ENCODE results near the gene EDARADD. TPM values are rescaled to one million over a fixed set of nuclear protein-coding genes. Genes with fewer than 3 reads are reported as not detected.
"Not testable (repeated sequence)": the region's sequence is repeated elsewhere in the genome, so short reads cannot be mapped to it uniquely, and the experiment has no call there.

The EDARADD gene
- total and polyA plus RNA-seq, 3 experiments from 2014 or later, result 16.2 to 24.6 (median 23.3) TPM

DNA sequence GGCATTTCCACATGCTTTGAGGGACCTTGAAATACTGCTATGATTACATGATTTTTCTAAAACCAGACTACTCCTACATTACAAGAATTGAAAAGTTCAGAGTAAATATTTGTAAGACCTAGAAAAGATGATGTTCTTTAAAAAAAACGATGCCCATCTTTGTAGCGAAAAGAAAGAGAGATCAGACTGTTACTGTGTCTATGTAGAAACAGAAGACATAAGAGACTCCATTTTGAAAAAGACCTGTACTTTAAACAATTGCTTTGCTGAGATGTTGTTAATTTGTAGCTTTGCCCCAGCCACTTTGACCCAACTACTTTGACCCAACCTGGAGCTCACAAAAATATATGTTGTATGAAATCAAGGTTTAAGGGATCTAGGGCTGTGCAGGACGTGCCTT lies 110.3 kb downstream of the EDARADD start:
- H3K36me3 Mint-ChIP-seq; DNase-seq; H3K9me3 Mint-ChIP-seq; H3K36me3 ChIP-seq (ENCODE audit: insufficient read depth, low read length); H3K4me3 Mint-ChIP-seq; H3K27me3 ChIP-seq (ENCODE audit: insufficient read depth, low read length, poor library complexity, severe bottlenecking); H3K27ac ChIP-seq (ENCODE audit: low read depth, low read length); H3K27me3 Mint-ChIP-seq; H3K9me3 ChIP-seq (ENCODE audit: low read length); H3K4me3 ChIP-seq (ENCODE audit: low read length); POLR2A ChIA-PET; H3K4me1 ChIP-seq (ENCODE audit: insufficient read depth, low read length); CTCF ChIA-PET: not testable (repeated sequence)
- peak overlapping the region in 1 of 8 donors; percentile 23 for H3K27ac Mint-ChIP-seq
- peaks cover 25% of the 10 kb centered on the region in 3 donors for H3K4me1 Mint-ChIP-seq

DNA sequence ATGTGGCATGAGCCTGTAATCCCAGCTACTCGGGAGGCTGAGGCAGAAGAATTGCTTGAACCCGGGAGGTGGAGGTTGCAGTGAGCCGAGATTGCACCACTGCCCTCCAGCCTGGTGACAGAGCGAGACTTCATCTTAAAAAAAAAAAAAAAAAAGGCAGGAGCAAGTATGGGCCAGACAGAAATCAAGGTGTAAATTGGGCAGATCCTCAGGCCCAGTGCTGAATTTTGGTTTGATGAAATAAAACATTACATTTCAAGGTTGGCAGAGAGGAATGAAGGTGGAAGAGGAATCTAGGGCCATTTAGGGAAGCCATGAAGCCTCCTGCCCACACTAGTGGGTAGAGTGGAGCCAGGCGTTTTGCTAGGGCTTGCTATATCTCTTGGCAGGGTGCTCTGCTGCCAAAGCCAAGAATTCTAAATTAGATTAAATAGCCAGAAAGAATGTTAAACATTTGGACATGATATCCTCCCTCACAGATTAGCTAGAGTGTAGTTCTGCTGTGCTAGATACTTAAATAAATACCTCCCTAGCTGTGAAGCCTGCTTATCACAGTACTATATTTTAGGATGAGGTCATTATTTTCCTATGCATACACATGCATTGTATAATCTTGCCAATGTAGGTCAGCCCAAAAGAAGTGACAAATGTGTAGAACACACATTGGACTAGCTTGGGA lies 113.1 kb downstream of the EDARADD start:
- Histone ChIP-seq H3K27ac (ENCODE audit: low read depth, low read length) (no peak overlapping the region), H3K27me3 (ENCODE audit: insufficient read depth, low read length, poor library complexity, severe bottlenecking) (no peaks in the 10 kb centered on the region), H3K9me3 (ENCODE audit: low read length) (no peaks in the 10 kb centered on the region), H3K4me1 (ENCODE audit: insufficient read depth, low read length) (peaks cover 10% of the 10 kb centered on the region), H3K36me3 (ENCODE audit: insufficient read depth, low read length) (no peaks in the 10 kb centered on the region), H3K4me3 (ENCODE audit: low read length) (no peak overlapping the region)
- no peak for DNase-seq
- H3K4me1 Mint-ChIP-seq, result peaks cover 27 to 39% (median 38%) of the 10 kb centered on the region in 3 donors
- H3K27me3 Mint-ChIP-seq, result no peaks in the 10 kb centered on the region
- no peaks in the 10 kb centered on the region for H3K9me3 Mint-ChIP-seq
- peak overlapping the region in 1 of 8 donors; percentile 80 for H3K27ac Mint-ChIP-seq
- no peak overlapping the region for H3K4me3 Mint-ChIP-seq
- no peaks in the 10 kb centered on the region for H3K36me3 Mint-ChIP-seq
- ChIA-PET POLR2A (no interaction called here), CTCF (no interaction called here)

DNA sequence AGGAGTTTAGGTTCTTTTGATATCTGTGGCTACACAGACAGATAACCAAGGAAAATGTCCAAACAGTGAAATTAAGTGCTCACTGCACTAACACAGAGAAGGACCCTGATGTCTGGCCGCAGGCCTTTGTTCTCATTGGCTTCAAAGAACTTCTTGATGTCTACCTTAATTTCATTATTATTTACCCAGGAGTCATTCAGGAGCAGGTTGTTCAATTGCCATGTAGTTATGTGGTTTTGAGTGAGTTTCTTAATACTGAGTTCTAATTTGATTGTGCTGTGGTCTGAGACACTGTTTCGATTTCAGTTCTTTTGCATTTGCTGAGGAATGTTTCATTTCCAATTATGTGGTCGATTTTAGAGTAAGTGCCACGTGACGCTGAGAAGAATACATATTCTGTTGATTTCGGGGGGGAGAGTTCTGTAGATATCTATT lies 114.5 kb downstream of the EDARADD start:
- CTCF ChIA-PET, result interaction anchor here (1.0 to 1.7 kb wide), 2 partner anchors 9 to 11 kb away, joined by 3 to 8 read pairs; no protein-coding TSS in a partner anchor
- POLR2A ChIA-PET, result no interaction called here
- no peaks in the 10 kb centered on the region for H3K4me1 ChIP-seq (ENCODE audit: insufficient read depth, low read length)
- Mint-ChIP-seq H3K4me3 (peak overlapping the region in 5 of 7 donors; percentile 3 to 53 (median 32)), H3K27ac (peak overlapping the region in 5 of 8 donors; percentile 5 to 74 (median 44)), H3K9me3 (no peaks in the 10 kb centered on the region), H3K4me1 (peaks cover 14 to 29% (median 28%) of the 10 kb centered on the region in 3 donors), H3K27me3 (no peaks in the 10 kb centered on the region), H3K36me3 (no peaks in the 10 kb centered on the region)
- H3K9me3 ChIP-seq (ENCODE audit: low read length), result no peaks in the 10 kb centered on the region
- no peak overlapping the region for H3K27ac ChIP-seq (ENCODE audit: low read depth, low read length)
- no peak overlapping the region for H3K4me3 ChIP-seq (ENCODE audit: low read length)
- no peaks in the 10 kb centered on the region for H3K36me3 ChIP-seq (ENCODE audit: insufficient read depth, low read length)
- no peak for DNase-seq
- no peaks in the 10 kb centered on the region for H3K27me3 ChIP-seq (ENCODE audit: insufficient read depth, low read length, poor library complexity, severe bottlenecking)

DNA sequence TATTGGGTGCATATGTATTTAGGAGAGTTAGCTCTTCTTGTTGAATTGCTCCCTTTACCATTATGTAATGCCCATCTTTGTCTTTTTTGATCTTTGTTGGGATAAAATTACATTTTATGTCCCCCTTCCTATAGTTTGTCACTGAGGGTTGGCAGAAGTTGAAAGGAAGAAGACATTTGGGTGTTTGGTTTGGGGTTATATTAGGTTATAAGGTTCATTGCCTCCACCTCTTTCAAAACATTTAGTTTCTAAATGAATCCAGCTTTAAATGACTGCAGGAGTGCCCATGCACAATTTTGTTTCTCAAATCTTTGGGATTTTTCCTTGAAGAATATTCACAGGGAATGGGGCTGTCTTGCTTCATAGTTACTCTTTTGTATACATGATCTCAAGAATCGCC lies 115.1 kb downstream of the EDARADD start:
- Mint-ChIP-seq H3K4me1 (peaks cover 14 to 29% (median 28%) of the 10 kb centered on the region in 3 donors), H3K27ac (peak overlapping the region in 3 of 8 donors; percentile 36 to 74 (median 37)), H3K4me3 (no peak overlapping the region), H3K9me3 (no peaks in the 10 kb centered on the region), H3K27me3 (no peaks in the 10 kb centered on the region), H3K36me3 (no peaks in the 10 kb centered on the region)
- no peaks in the 10 kb centered on the region for H3K4me1 ChIP-seq (ENCODE audit: insufficient read depth, low read length)
- H3K27ac ChIP-seq (ENCODE audit: low read depth, low read length), result no peak overlapping the region
- ChIA-PET POLR2A (no interaction called here), CTCF (interaction anchor here (1.0 to 1.7 kb wide), 2 partner anchors 8 to 11 kb away, joined by 3 to 8 read pairs; no protein-coding TSS in a partner anchor)
- no peak overlapping the region for H3K4me3 ChIP-seq (ENCODE audit: low read length)
- no peaks in the 10 kb centered on the region for H3K36me3 ChIP-seq (ENCODE audit: insufficient read depth, low read length)
- H3K9me3 ChIP-seq (ENCODE audit: low read length), result no peaks in the 10 kb centered on the region
- DNase-seq, result no peak
- no peaks in the 10 kb centered on the region for H3K27me3 ChIP-seq (ENCODE audit: insufficient read depth, low read length, poor library complexity, severe bottlenecking)

DNA sequence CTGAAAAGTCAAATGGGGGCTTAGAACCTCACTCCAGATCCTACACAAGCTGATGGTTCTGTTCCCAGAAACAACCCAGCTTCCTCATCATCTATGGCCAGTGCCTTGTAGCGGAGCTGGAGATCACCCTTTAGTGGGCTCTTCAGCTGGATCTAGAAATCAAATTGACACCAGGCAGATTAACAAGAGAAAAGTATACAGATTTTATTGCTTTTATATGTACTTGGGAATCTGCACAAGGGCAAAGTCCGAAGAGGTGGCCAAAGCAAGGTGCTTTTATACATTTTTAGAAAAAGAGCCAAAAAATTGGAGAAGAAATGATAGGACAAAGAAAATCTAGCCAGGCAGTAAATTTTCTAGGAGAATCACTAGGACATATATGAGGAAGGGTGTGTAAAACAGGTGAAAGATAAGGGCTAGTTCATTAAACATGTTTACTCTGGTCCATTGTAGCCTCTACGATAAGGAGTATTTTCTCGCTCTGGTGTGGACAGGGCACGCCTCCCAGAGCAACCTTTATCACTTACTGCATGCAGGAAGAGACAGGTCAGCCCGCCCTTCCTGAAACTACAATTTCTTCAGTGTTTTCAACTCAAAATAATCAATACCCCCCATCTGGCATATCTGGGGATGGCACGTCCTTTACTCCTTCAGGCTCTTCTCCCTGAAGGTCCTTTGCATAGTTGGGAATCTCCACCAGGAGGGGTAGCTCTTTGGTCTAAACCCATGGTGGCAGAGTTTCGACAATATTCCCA lies 115.7 kb downstream of the EDARADD start:
- H3K27me3 Mint-ChIP-seq, result no peaks in the 10 kb centered on the region
- Histone ChIP-seq H3K4me1 (ENCODE audit: insufficient read depth, low read length) (no peaks in the 10 kb centered on the region), H3K27ac (ENCODE audit: low read depth, low read length) (no peak overlapping the region), H3K4me3 (ENCODE audit: low read length) (no peak overlapping the region), H3K36me3 (ENCODE audit: insufficient read depth, low read length) (no peaks in the 10 kb centered on the region), H3K27me3 (ENCODE audit: insufficient read depth, low read length, poor library complexity, severe bottlenecking) (no peaks in the 10 kb centered on the region), H3K9me3 (ENCODE audit: low read length) (no peaks in the 10 kb centered on the region)
- peak overlapping the region in 1 of 7 donors; percentile 44 for H3K4me3 Mint-ChIP-seq
- H3K9me3 Mint-ChIP-seq, result no peaks in the 10 kb centered on the region
- H3K27ac Mint-ChIP-seq, result peak overlapping the region in 2 of 8 donors; percentile 6 to 37
- ChIA-PET CTCF (no interaction called here), POLR2A (no interaction called here)
- no peak for DNase-seq
- H3K4me1 Mint-ChIP-seq, result peaks cover 14 to 29% (median 28%) of the 10 kb centered on the region in 3 donors
- no peaks in the 10 kb centered on the region for H3K36me3 Mint-ChIP-seq

DNA sequence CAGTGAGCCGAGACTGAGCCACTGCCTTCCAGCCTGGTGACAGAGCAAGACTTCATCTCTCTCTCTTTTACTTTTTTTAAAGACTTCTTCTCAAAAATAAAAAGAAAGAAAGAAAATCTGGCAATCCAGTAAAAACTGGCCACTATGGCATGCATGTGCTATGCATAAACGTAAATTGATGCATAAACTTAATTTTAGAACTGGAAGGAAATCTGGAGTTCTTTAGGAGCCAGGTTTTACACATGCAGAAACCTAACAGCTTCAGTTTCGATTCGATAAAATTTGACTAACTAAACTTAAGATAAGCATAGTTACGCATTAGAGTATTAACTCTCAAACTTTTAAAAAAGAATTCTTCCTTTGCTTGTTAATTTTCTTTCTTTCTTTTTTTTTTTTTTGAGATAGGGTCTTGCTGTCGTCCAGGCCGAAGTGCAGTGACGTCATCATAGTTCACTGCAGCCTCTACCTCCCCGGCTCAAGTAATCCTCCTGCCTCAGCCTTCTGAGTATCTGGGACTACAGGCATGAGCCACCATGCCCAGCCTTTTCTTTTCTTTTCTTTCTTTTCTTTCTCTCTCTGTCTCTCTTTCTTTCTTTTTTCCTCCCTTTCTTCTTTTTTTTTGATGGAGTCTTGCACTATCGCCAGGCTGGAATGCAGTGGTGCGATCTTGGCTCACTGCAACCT lies 117.8 kb downstream of the EDARADD start:
- Histone ChIP-seq H3K27me3 (ENCODE audit: insufficient read depth, low read length, poor library complexity, severe bottlenecking) (no peaks in the 10 kb centered on the region), H3K9me3 (ENCODE audit: low read length) (no peaks in the 10 kb centered on the region), H3K36me3 (ENCODE audit: insufficient read depth, low read length) (no peaks in the 10 kb centered on the region), H3K4me1 (ENCODE audit: insufficient read depth, low read length) (peaks cover 7% of the 10 kb centered on the region), H3K27ac (ENCODE audit: low read depth, low read length) (no peak overlapping the region), H3K4me3 (ENCODE audit: low read length) (no peak overlapping the region)
- H3K27me3 Mint-ChIP-seq, result no peaks in the 10 kb centered on the region
- H3K9me3 Mint-ChIP-seq, result no peaks in the 10 kb centered on the region
- POLR2A ChIA-PET, result interaction anchor here (0.7 kb wide), 1 partner anchor 36 kb away, joined by 4 read pairs; no protein-coding TSS in a partner anchor
- DNase-seq, result no peak
- H3K27ac Mint-ChIP-seq, result no peak overlapping the region
- H3K36me3 Mint-ChIP-seq, result no peaks in the 10 kb centered on the region
- peaks cover 34 to 49% (median 48%) of the 10 kb centered on the region in 3 donors for H3K4me1 Mint-ChIP-seq
- CTCF ChIA-PET, result no interaction called here
- H3K4me3 Mint-ChIP-seq, result peak overlapping the region in 1 of 7 donors; percentile 46

DNA sequence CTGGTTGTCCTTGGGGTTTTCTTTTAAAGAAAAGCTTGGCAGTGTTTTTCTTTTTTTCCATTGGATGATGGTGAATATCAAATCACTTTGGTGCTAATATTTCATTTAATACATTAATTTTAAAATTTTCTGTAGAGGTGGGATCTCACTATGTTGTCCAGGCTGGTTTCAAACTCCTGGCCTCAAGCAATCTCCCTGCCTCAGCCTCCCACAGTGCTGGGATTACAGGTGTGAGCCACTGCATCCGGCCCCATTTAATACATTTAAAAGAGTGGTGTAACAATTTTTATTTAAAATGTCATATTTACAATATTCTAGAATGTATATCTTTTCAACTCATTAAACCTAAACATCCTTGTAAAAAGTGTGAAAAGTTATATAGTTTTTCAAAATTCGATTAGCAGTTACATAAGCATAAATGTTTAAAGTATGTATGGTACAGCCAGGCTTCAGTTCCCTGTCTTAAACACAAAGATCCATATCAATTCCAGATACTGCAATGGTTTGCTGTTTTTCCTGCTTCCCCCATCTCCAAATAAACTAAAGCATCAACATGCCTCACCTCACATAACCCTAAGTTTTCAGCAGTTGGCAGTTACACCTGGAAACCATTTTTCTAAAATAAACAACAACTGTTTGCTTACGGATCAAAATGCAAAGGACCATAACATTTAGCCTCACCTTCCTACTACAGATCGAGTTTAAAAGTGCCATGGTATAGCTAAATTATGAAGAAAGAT lies 120.8 kb downstream of the EDARADD start:
- Histone ChIP-seq H3K27ac (ENCODE audit: low read depth, low read length) (no peak overlapping the region), H3K9me3 (ENCODE audit: low read length) (no peaks in the 10 kb centered on the region), H3K4me1 (ENCODE audit: insufficient read depth, low read length) (peaks cover 7% of the 10 kb centered on the region), H3K27me3 (ENCODE audit: insufficient read depth, low read length, poor library complexity, severe bottlenecking) (no peaks in the 10 kb centered on the region), H3K36me3 (ENCODE audit: insufficient read depth, low read length) (no peaks in the 10 kb centered on the region), H3K4me3 (ENCODE audit: low read length) (no peak overlapping the region)
- Mint-ChIP-seq H3K27ac (peak overlapping the region in 3 of 8 donors; percentile 15 to 47 (median 46)), H3K9me3 (no peaks in the 10 kb centered on the region), H3K36me3 (no peaks in the 10 kb centered on the region), H3K4me1 (peaks cover 33 to 46% (median 38%) of the 10 kb centered on the region in 3 donors), H3K4me3 (no peak overlapping the region), H3K27me3 (no peaks in the 10 kb centered on the region)
- ChIA-PET POLR2A (no interaction called here), CTCF (interaction anchor here (2.4 kb wide), 1 partner anchor 12 kb away, joined by 5 read pairs; no protein-coding TSS in a partner anchor)
- no peak for DNase-seq
